Measurements from ENCODE around the gene BNC2.

The BNC2 gene

GRCh38 chr9:16386827-16387077 lies 483.7 kb downstream of the BNC2 start:
- Histone ChIP-seq H3K79me2 (ENCODE audit: insufficient read depth, low read length) (no peaks in the 10 kb centered on the region), H3K4me2 (ENCODE audit: low read length) (no peak overlapping the region), H3K4me3 (ENCODE audit: low read depth, low read length, poor library complexity, severe bottlenecking) (no peak overlapping the region), H3K4me1 (ENCODE audit: insufficient read depth, low read length, severe bottlenecking) (no peaks in the 10 kb centered on the region), H2AFZ (ENCODE audit: low read length) (no peak overlapping the region), H3K9ac (ENCODE audit: low read length) (no peak overlapping the region), H3K27ac (ENCODE audit: low read depth, low read length, poor library complexity, severe bottlenecking) (no peak overlapping the region), H3K36me3 (ENCODE audit: insufficient read depth, low read length) (no peaks in the 10 kb centered on the region), H3K27me3 (ENCODE audit: insufficient read depth, low read length) (no peaks in the 10 kb centered on the region), H4K20me1 (ENCODE audit: insufficient read depth, low read length) (no peaks in the 10 kb centered on the region), H3F3A (ENCODE audit: insufficient read depth, low read length) (no peaks in the 10 kb centered on the region), H3K9me3 (ENCODE audit: low read length) (0 out of 2 replicates have a peak, but pooled peaks cover 2% of the 10 kb centered on the region), H3K9me2 (ENCODE audit: low read depth, low read length) (no peaks in the 10 kb centered on the region)
- TF ChIP-seq CTCF (IDR thresholded peaks at IDR 0.05; ENCODE audit: low read length) (no peak), EZH2 (IDR thresholded peaks at IDR 0.05; ENCODE audit: borderline replicate concordance, low read length) (no peak)

- Histone ChIP-seq H3K4me3 (ENCODE audit: low read depth, low read length, poor library complexity, severe bottlenecking) (no peak overlapping the region), H3K27ac (ENCODE audit: low read depth, low read length, poor library complexity, severe bottlenecking) (no peak overlapping the region), H3K9me3 (ENCODE audit: low read length) (0 out of 2 replicates have a peak, but pooled peaks cover 2% of the 10 kb centered on the region), H3K36me3 (ENCODE audit: insufficient read depth, low read length) (no peaks in the 10 kb centered on the region), H3K4me1 (ENCODE audit: insufficient read depth, low read length, severe bottlenecking) (no peaks in the 10 kb centered on the region), H4K20me1 (ENCODE audit: insufficient read depth, low read length) (no peaks in the 10 kb centered on the region), H3K79me2 (ENCODE audit: insufficient read depth, low read length) (no peaks in the 10 kb centered on the region), H3K9ac (ENCODE audit: low read length) (no peak overlapping the region), H3F3A (ENCODE audit: insufficient read depth, low read length) (no peaks in the 10 kb centered on the region), H3K4me2 (ENCODE audit: low read length) (no peak overlapping the region), H3K27me3 (ENCODE audit: insufficient read depth, low read length) (no peaks in the 10 kb centered on the region), H3K9me2 (ENCODE audit: low read depth, low read length) (no peaks in the 10 kb centered on the region), H2AFZ (ENCODE audit: low read length) (no peak overlapping the region)
- no peak for TF ChIP-seq EZH2 (IDR thresholded peaks at IDR 0.05; ENCODE audit: borderline replicate concordance, low read length)
- no peak for TF ChIP-seq CTCF (IDR thresholded peaks at IDR 0.05; ENCODE audit: low read length)
These were observed 484.3 kb downstream of the BNC2 start for GRCh38 chr9:16386007-16386826.

DNA sequence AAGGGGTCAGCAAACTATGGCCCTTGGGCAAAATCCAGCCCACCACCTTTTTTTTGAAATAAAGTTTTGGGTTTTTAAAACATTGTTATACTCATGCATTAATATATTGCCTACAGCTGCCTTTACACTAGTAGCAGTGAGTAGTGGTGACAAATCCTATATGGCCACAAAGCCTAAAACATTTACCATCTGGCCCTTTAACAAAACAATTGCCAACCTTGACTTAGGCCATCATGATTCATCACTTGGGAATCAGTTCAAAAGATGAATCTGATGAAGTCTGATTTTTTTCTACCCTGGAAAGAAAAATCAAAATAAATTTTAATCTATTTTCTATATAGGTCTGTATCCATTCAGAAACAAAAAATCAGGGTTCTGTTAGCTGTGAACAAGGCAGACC lies 484.9 kb downstream of the BNC2 start:
- no peak overlapping the region for H3K4me3 ChIP-seq (ENCODE audit: low read depth, low read length, poor library complexity, severe bottlenecking)
- H3K4me2 ChIP-seq (ENCODE audit: low read length): no peak overlapping the region

More for the DNA sequence above, 484.9 kb downstream of the BNC2 start:
- no peaks in the 10 kb centered on the region for H3K9me2 ChIP-seq (ENCODE audit: low read depth, low read length)
- no peaks in the 10 kb centered on the region for H3F3A ChIP-seq (ENCODE audit: insufficient read depth, low read length)
- no peaks in the 10 kb centered on the region for H4K20me1 ChIP-seq (ENCODE audit: insufficient read depth, low read length)
- H3K27me3 ChIP-seq (ENCODE audit: insufficient read depth, low read length): no peaks in the 10 kb centered on the region
- H3K4me1 ChIP-seq (ENCODE audit: insufficient read depth, low read length, severe bottlenecking): no peaks in the 10 kb centered on the region
- no peak overlapping the region for H3K9ac ChIP-seq (ENCODE audit: low read length)
- no peak for TF ChIP-seq EZH2 (IDR thresholded peaks at IDR 0.05; ENCODE audit: borderline replicate concordance, low read length)
- no peak for TF ChIP-seq CTCF (IDR thresholded peaks at IDR 0.05; ENCODE audit: low read length)
- no peaks in the 10 kb centered on the region for H3K79me2 ChIP-seq (ENCODE audit: insufficient read depth, low read length)
- H3K36me3 ChIP-seq (ENCODE audit: insufficient read depth, low read length): no peaks in the 10 kb centered on the region
- H2AFZ ChIP-seq (ENCODE audit: low read length): no peak overlapping the region
- no peak overlapping the region for H3K27ac ChIP-seq (ENCODE audit: low read depth, low read length, poor library complexity, severe bottlenecking)
- H3K9me3 ChIP-seq (ENCODE audit: low read length): 0 out of 2 replicates have a peak, but pooled peaks cover 2% of the 10 kb centered on the region
